NOMO-1 treated with dmso at 0.1 percent for 144 hours (cell line): ENCODE results near the gene TBXT.
"Not testable (repeated sequence)": the region's sequence is repeated elsewhere in the genome, so short reads cannot be mapped to it uniquely, and the experiment has no call there.

Source experiments
- DNase-seq: peaks from one replicate; lab custom pipeline; 2025; ENCODE audit not compliant: unreplicated experiment; lab: John Stamatoyannopoulos, UW

TBXT gene

DNA sequence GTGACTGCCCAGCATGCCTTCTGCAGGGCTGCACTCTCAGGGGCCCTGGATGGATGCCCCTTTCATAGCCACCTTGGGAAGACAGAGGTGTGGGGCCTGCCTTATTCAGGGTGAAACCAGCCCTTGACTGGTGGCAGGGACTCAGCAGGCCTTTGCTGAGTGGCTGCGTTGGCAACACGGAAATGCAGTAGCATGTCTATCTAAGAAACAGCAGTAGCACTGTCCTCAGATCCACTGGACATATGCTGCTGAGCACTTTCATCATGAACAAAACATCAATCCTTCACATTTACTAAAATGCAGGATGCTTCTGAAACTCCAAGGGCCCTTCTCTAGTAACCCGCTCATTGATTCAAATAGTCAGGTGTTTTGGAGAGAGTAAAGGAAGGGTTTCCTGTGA lies 4.9 kb upstream of the TBXT start:
- DNase-seq = no peak

DNA sequence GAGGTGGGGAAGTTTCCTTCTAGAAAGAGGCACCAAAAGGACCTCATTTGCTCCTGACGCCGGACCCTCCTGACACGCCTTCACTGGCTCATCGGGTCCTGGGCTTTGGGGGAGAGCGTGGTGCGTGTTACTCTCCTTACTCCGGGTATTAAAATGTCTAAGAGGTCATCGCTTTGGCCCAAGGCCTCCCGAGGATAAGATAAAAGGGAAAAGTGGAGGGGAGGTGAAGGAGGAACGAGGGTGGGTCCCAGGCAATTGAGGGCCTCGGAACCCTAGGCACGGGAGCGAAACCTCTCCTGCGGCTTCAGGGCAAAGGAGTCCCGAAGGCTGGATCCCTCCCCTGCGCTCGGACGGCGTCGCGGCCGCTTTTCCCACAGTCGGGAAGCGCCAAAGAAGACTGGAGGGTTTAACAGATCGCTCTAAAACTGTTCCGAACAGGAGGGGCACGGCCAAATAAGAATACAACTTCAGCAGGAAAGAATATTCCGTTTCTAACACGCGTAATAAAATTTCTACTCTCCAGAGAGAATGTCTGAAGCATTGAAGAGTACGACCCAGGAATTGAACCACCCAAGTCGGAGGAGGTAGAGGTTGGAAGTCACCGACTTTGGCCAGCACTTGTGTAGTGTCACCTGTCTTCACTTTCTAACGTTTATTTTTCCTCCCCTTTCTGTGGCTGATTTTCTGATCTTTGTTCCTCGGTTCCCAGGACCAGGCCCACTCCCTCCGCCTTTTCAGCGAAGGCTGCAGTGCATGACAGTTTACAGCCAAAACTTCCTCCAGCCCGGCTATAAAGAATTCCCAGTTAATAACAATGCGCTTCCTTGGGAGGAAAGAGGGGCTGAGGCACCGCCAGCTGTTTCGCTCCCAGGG lies 2.1 kb upstream of the TBXT start:
- DNase-seq = no peak

DNA sequence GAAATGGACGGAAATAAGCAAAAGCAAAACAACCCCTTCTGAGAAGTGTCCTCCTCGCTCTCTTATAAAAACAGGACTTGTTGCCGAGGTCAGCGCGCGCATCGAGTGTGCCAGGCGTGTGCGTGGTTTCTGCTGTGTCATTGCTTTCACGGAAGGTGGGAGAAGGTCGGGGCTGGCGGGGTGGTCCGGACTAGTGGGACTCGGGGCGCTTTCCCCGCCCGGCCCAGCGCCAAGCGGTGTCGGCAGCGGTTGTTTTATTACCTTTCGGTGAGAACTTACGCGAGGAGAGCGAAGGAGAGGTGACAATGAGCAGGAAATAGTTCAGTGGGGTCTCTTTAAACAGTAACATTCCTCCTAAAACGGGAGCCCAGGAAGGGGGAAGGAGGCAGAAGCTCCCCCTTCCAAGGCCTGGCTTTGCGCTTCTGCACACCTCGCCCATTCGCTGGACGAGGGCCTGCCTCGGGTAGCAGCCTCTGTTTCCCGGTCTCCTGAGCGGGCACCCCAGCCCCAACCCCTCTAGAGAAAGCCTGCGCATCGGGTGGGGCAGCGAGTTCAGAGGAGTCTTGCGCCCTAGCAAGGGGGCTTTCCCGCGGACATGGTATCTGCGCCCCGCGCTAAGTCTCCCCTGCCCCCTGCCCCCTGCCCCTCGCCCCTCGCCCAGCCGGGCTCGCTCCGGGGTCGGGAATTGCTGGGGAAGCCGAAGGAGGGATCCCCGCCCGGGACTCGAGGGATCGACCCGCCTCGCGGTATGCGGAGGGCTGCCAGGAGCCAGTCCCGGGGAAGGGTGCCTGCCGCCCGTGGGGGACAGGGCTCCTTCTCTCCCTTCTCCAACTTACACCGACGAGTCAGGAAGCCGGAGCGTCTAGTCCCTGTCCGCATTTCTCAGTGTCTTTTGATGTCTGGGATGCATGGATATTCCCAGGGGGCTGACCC lies 1.2 kb upstream of the TBXT start:
- DNase-seq = no peak

DNA sequence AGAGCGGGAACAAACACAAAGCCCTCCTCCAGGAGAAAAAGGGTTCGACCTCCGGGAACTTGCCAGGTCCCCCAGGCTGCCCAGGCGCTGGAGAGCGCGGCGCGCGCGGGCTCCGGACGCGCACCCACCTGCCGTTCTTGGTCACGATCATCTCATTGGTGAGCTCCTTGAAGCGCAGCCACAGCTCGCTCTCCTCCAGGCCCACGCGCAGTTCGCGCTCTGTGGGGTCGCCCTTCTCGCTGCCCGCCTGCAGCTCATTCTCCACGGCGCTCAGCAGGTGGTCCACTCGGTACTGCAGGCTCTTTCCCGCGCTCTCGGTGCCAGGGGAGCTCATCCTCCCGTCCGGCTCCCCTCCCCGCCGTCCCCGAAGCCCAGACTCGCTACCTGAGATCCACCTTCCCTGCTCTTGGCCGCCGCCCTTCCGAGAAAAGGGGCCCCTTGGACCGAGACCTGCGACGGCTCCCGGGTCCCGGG lies 356 bp downstream of the TBXT start:
- no peak for DNase-seq

DNA sequence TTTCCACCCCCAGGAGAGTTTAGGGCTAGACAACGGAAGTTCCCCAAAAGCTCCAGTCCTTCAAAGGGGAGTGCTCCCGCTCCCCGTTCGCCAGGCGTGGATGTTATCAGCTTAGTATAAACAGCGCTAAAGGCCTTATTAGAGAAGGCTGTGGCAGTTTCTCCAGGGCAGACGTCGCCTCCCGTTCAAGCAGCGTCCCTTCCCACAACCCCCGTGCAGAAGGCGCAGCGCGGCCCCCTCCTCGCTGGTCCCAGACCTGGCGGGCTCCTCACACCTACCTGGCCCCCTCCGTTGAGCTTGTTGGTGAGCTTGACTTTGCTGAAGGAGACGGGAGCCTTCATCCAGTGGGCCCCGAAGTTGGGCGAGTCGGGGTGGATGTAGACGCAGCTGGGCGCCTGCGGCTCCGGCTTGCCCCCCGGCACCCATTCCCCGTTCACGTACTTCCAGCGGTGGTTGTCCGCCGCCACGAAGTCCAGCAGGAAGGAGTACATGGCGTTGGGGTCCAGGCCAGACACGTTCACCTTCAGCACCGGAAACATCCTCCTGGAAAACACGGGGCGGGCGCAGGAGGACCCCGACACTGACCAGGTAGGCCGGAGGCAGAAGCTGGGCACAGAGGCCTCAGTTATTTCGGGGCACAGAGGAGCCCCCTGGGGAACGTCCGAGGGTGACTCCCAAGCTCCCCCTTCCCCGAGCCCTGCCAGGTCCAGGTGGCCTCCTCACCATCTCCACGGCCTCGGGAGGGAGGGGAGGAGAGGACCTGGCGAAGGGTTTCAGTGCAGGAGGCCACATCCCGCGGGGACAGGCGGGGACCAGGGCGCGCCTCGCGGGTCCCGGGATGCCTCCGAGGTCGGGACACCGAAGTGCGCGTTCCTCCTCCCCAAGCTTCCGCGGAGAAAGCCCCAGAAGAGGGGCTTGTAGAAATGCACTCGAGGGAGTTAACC lies 1.1 kb downstream of the TBXT start:
- DNase-seq = no peak

DNA sequence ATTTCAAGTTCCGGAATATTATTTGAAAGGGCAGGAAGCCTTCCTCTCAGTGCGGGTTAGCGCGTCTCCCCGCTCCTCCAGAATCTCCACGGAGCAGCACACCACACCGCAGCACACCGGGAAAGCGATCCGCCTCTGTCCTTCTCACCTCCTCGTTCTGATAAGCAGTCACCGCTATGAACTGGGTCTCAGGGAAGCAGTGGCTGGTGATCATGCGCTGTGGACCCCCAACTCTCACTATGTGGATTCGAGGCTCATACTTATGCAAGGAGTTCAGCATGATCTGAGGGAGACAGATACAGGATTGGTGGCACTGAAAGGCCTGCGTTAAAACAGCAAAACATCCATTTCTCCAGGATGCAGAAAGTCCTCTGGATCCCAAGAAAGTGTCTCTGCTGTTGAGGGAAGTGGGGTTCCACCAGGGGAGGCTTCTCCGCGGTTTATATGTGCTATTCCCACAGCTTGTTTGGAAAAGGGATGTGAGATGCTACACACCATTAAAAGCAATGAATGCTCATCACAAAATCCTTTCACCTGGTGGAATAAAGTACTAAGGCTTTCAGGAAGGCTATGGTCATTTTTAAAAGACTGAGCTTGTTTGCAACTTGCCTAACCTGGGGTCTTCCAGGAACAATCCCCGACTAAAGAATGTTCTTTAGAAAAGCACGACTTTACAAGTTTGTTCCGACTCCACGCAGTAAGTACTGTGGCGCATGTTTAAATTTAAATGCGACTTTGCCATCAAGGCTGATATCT lies 1.9 kb downstream of the TBXT start:
- DNase-seq = no peak

DNA sequence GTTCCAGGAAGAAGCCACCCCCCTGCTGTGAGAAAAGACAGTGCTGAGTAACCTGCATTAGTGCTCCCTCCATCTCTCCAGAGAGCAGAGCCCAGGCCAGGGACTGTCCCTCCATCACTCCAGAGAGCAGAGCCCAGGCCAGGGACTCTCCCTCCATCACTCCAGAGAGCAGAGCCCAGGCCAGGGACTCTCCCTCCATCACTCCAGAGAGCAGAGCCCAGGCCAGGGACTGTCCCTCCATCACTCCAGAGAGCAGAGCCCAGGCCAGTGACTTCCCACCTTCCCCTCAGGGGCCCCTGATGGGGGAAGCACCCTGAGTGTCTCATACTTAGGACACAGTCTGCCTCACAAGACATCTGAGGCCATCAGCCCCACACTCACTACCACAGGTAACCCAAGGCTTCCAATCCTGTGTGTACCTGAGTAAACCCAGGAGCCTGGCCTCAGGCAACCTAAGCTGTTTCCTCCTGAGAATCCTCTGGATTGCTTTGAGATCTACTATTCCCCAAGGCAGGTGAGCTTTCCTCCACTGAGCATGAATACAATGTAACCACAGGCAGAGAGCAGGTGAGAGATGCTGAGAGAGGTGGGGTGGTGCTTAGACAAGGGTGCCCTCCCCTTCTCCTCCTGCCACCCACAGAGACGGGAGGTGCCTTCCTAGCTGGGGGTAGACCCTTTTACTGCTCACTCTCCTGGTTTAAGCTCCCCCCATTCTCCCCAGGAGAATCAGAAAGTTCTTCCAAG lies 4.9 kb downstream of the TBXT start:
- DNase-seq = no peak

DNA sequence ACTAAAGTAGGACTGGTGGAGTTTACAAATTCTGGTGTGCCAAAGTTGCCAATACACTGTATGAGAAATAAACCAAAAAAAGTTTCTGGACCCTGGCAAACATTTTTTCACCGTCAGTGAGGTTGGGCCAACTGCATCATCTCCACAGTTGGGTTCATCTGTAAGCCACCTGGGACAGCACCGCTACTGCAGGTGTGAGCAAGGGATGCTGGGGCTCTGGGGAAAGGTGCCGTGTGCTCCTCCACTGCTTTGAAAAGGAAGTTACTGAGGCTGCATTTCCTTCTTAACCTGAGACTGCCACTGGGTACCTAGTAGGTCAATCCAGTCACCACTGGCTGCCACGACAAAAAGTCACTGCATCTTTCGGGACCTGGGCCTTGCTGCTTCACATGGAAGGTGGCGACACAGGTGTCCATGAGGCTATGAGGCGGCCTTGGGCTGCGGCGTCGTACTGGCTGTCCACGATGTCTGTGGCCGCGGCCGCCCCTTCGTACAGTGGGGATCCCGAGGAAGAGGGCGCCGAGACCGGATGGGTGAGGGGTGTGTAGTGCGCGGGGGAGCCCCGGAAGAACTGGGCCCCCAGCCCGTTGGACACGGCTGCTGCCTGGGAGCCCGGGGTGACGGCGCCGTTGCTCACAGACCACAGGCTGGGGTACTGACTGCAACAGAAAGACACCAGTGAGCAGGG lies 9.6 kb downstream of the TBXT start:
- no peak for DNase-seq

DNA sequence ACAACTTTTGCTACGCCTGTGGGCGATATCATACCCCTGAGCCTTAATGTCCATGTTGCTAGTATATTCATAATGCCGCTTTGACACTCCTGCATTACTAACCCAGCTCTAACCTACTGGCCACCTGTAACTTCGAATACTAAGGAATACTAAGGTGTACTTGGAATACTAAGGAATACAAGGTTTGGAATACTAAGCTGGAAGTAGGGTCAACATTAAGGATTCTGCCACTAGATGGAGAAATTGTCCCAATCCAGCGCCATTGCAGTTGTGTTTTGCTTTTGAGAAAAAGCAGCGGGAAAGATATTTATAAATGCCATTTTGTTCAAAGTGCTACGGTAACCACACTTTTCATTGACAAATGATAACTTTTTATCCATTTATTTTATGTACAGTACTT lies 10.7 kb downstream of the TBXT start:
- DNase-seq = no peak

DNA sequence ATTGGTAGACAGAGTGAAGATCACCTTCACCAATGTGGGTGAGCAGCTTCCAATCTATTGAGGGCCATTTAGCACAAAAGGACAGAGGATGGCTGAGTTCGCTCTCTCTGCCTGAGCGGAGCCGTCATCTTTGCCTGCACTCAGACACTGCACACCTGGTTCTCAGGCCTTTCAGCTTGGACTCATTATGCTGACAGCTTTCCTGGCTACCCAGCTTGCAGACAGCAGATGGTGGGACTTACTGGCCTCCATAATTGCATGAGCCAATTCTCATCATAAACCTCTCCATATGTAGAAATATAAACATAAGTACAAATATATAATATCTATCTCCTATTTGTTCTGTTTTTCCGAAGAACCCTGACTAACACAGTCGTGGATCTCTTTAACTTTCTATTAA lies 13.7 kb downstream of the TBXT start:
- no peak for DNase-seq

DNA sequence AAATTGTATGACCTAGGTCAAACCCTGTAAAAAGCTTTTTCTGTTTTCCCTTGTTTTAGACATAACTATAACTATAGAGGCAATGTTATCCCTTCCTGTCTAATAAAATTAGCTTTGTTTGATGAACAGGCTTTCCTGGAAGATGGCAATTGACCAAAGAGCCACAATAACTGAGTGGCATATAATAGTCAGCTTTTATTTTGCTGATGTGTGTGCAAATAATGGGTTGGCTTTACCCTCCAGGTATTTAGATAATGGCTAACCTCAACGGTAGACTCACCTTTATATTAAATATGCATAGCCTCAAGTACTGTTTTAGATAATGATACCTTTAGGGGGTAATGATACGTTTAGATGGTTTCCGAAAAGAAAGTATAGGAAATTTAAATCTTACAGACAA lies 15.0 kb downstream of the TBXT start:
- DNase-seq = no peak

DNA sequence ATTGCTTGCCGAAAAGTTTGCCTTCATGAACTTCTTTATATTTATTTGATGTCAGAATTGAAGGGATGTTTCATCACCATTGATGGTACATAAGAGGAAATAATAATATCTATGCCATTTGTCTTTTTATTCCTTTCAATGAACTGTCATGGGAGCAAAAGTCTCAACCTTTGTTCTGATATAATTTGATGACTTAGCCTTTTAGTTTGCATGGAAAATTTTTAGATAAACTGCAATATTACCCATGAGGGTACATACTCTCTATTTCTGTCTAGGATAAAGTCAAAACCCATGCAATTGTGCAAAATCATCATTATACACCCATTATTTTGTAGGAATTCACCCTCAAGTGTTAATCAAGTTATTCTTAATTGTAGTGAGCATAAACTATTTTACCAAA lies 15.9 kb downstream of the TBXT start:
- DNase-seq = no peak

DNA sequence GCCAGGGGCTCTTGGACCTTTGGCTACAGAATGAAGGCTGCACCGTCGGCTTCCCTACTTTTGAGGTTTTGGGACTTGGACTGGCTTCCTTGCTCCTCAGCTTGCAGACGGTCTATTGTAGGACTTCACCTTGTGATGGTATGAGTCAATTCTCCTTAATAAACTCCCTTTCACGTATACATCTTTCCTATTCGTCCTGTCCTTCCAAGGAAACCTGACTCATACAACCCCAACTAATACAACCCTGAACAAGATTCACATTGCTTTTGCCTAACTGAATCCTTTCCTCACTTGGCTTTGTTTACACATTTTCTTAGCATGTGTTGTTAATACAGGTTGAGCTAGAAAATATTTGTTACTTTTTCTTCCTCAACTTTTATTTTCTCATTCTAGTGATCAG lies 21.9 kb downstream of the TBXT start:
- no peak for DNase-seq

DNA sequence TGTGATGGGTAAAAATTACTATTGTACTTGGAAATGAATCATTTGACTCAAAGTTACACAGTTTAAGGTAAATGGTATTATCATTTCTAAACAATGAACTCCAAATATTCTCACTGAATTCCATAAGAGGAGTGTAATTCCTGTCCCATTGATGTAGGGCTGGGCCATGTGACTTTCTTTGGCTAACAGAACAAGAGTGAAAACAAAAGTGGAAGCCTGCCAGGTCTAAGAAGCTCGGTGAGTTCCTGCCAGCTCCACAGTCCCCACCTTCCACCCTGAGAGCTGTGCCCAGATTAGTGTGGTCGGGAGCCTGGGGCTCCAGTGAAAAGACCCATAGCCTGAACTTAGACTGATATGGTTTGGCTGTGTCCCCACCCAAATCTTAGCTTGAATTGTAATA lies 24.6 kb downstream of the TBXT start:
- DNase-seq = no peak

DNA sequence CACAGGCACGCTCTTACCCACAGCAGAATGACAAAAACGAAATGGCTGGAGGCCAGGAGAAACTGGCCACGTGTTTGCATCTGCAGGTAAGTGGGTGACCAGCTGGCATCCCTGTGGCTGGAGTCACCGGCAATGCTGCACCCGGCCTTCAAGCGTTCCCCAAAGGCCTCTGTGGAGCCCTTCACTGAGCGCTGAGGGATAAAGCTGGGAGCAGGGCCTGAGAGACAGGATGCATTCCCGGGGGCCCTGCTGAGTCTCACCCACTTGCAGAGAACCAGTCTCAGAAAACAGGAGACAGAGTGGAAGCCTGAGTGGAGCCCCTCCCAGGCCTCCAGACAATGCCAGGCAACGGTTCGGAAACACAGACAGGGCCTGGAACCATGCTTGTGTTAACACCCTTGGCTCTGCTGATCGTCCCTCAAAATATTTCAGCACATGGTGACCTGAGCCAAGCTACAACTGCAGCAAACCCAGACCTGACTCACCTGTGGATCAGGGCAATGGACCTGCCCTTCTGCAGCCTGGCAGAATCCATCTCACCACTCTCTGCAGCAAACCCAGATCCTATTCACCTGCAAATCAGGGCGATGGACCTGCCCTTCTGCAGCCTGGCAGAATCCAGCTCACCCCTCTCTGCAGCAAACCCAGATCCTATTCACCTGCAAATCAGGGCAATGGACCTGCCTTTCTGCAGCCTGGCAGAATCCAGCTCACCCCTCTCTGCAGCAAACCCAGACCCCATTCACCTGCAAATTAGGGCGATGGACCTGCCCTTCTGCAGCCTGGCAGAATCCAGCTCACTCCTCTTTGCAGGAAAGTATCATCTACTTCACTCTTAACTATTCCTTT lies 39.8 kb downstream of the TBXT start:
- no peak for DNase-seq

DNA sequence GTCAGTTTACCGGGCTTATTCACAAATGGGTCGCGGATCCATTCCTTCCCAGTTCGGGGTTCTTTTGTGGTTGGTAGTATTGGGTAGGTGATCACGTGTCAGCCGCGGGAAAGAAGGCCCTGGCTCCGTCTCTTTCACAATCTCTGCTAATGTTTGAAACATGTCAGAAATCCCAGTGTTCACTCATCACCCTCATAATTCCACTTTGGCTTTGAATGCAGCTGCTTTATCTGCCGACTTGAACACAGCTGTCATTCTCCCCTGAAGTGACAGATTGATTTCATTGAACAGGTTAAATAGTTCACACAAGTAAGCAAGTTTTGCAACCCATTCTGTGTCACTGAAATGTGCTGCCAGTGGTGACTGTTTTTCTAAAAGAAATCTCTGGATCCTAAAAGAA lies 44.5 kb downstream of the TBXT start:
- DNase-seq = not testable (repeated sequence)

DNA sequence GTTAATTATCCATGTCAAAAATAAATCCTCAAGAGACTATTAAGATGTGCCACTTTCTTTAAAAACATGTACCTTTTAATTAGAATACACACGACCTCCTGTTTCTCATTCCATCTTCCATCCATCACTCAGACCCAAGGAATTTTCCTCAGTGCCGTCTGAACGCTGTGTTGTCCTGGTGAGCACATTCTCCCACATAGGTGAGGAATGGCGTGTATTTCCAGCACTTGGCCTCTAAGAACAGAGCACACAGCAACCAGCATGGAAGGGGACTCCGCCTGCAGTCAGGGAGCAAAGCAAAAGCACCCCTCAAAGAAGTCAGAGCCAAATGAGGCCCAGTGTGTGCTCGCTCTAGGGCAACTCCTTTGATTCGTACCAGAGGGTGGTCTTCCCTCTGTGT lies 45.9 kb downstream of the TBXT start:
- no peak for DNase-seq
